Activated CD4-positive, alpha-beta T cell treated with anti-CD3 and anti-CD28 coated beads, Interleukin-2, Interleukin-4, amounts not matched to agents 100 ng/mL and 50 ng/mL, durations not matched to agents 16 hours and 8 hours (primary cell): Measurements from ENCODE around the gene CEP131.

ENCODE experiments used
- DNase-seq: peaks from one replicate; pipeline ENCODE4 v3.0.0-alpha.2; 2020; ENCODE audit warnings: low spot score

CEP131 gene

DNA sequence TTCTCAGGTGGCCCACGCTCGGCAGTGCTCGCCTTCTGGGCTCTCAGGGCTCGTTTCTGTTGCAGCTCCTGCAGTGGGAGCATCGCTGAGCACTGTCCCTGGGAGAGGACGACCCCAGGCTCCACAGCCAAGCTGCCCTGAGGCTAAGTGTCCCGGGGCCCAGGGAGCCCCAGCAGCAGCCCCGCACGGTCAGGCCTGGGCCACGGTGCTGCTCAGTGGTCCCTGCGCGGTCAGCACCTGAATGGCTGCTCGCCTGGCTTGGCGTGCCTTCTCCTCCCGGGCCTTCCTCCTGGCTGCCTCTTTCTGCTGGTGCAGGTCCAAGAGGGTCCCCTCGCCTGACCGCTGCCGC, 23.3 kb downstream of the CEP131 start:
- no peak for DNase-seq

DNA sequence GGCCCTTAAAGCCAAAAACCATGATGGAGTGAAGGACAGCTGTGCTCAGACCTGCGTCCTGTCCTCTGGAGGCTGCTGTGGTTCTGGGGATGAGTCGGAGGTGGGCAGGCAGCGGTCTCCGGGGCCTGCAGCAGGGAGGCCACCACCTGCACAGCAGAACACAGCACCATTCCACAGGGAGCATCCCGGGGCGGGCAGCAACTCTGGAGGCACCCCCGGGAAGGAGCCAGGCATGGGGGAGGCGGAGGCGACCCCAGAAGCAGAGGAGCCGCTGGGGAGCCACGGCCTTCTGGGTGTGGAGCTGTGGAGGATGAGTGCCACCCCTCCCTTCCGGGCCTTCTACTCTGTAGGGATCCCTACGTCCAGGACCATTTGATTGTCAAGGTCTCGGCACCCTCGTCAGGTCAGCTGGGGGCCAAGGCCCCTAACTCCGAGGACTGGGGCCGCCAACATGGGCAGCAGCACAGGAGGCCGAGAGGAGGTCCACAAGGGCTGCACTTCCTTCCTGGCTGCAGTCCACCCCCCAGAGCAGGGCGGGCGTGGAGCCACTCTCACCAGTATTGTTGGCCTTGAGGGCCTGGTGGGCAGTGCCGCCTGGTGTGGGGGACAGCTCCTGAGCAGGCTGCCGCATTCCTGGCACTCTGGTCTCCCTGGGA, 23.8 kb downstream of the CEP131 start:
- no peak for DNase-seq

DNA sequence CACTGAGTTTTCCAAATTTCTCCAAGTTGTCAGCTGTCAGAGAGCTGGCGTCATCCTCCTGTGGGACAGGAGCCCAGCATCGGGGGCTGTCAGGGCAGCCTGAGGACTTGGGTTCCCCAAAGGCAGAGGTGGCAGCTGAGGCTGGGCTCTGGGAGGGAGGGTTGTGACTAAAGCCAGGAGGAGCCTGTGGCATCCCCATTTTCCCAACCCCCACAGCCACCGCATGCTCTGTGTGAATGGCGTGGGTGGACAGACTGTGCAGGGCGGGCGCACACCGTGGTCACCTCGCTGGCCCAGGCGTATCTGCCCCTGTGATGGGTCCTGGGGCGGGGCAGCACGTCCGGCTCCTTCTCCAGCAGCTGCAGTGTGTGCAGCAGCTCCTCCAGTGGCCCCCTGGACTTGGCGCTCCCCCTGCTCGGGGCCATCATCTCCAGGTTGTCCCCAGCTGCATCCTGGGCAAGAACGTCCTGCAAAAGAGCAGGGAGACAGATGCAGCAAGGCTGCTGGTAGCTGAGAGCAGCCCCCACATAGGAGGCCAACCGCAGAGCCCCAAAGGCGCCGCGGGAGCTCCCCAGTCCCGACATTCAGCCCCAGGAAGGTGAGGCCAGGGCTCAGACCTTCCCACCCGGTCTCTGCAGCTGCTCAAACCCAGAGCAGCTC, 24.8 kb downstream of the CEP131 start:
- DNase-seq, result no peak

DNA sequence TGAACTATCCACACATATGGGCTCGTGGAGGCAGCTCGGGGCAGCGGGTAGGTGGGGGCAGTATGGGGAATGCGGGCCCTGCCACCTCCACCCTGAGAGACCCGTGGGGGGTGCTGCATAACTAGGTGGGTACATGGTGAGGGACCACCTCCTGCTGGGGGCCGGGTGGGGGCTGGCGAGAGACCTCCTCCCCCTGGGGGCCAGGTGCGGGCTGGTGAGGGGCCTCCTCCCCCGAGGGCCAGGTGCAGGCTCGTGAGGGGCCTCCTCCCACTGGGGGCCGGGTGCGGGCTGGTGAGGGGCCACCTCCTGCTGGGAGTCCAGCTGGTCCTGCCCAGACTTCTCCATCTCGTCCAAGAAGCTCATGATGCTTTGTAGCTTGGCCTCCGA, 25.4 kb downstream of the CEP131 start:
- no peak for DNase-seq

DNA sequence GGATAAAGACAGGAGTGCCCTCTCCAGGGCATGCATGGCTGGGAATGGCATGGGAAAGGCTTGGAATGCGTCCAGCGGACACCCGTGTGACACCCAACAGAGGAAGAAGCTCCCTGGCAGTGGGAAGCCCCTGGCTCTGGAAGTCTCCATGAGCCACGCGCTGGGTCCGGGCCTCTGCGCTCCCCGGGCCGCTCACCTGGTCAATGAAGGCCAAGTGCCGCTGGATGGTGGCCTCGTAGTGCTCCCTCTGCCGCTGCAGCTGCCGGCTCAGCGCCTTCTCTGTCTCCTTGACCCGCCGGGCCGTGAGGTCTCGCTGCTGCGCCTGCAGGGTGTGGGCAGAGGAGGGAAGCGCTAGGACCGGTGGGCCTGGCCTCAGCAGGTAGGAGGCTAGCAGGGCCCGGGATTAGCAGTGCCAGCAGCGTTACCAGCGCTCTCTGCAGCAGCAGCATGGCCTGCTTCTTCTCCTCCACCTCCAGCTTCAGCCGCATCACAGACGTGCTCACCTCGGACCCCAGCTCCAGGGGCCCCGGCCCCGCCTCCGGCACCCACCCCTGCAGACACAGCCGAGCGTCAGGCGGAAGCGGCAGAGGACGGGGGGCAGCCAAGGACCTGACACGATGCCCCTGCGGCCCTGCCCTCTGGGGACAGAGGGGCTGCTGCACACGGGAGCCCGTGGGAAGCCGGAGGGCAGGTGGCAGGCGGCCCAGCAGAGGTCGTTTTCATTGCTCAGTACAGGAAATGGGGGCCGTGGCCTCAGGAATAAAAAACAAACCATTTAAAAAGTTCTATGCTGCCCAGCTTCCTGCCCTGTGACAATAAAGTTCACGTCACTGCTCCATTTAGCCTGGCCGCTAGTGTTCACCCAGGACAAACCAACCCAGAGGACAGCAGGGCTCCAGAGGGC, 26.0 kb downstream of the CEP131 start:
- DNase-seq, result no peak

- no peak for DNase-seq
These were observed 26.7 kb downstream of the CEP131 start for GRCh38 chr17:81195941-81196495.

DNA sequence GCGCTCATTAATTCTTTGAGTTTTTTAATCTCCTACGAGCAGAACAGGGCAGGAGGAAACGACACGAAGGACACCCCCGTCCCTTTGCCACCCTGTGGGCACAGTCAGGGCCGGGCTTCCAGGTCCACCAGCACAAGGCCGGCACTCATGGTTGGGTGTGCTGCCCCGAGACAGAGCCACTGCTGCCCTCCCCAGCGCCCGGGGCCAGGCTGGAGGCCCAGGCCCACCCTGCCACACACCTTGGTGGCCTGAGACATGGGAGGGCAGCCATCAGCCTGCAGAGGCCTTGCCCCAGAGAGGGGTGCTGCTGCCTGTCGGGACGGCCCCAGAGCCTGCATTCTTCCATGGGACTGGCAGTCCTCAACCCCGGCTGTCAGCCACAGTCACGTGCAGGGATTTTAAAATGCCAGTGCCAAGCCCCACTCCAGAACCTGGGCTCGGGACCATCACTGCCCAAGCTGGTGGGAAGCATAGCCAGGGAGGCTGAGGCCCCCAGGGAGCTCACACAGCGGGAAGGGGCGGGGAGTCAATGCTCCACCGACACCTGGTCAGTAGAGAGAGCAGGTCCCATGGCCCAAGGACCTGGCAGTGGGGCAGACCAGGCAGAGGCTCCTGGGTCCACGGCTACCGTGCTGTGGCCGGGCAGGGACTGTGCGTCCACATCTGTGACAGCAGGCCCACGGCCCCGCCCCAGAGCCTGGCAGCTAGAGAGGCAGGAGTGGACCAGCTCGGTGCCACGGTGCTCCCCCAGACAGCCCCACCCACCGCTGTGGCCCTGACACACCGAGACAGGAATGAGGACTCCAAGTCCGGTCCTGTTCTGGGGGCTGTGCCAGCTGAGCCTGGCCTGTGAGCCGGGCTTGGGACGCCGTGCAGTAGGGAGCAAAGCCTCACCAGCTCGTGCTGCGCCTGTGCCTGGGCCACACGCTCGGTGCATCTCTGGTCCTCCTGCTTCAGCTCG, 27.5 kb downstream of the CEP131 start:
- DNase-seq, result no peak

GRCh38 chr17:81194225-81194760, 28.5 kb downstream of the CEP131 start:
- DNase-seq, result no peak

- no peak for DNase-seq
These were observed 29.1 kb downstream of the CEP131 start for GRCh38 chr17:81193470-81194224.

GRCh38 chr17:81193051-81193410, 29.7 kb downstream of the CEP131 start:
- no peak for DNase-seq

DNA sequence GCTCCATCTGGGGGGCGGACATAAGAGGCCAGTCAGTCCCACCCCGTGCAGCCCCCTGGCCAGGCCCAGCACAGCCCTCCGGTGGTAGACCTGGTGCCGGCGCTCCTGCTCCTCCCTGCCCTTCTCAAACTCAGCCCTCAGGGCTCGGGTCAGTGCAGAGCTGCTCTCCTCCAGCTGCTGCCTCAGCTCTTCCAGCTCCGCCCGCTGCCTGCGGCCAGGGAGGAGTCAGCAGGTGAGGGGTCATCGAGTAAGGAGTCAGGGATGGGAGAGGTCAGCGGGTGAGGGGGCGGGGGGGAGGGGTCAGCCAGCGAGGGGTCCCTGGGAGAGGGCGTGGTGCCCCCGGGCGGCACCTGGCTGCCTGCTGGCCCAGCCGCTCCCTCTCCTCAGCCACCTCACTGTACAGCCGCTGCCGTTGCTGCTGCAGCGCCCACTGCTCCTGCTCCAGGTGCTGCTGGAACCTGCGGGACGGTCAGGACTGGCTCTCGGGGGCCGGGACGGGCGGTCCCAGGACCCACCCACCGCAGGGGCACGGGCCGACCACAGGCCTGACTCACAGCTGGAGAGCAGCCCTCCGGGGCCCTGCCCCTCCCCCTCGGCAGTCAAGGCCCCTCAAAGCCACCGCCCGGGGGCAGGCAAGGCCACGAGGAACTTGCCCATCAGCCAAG, 30.2 kb downstream of the CEP131 start:
- DNase-seq, result no peak

DNA sequence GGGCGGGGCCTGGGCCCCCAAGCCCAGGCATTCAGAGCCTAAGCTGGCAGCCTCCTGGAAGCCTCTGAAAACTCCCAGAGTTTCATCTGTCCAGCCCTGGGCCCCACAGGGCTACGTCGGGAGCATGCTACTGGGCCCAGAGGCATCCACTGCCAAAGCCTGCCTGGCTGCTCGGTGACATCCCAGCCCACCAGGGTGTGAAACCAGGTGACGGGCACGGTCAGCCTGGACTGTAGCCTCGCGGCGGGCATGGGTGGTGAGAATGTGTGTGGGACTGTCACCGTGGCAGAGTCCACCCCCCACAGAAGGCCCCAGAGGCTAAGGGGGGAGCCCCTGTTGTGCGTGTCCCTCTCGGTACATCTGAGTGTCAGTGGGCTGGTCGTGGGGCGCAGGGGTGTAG, 31.1 kb downstream of the CEP131 start:
- DNase-seq, result no peak

DNA sequence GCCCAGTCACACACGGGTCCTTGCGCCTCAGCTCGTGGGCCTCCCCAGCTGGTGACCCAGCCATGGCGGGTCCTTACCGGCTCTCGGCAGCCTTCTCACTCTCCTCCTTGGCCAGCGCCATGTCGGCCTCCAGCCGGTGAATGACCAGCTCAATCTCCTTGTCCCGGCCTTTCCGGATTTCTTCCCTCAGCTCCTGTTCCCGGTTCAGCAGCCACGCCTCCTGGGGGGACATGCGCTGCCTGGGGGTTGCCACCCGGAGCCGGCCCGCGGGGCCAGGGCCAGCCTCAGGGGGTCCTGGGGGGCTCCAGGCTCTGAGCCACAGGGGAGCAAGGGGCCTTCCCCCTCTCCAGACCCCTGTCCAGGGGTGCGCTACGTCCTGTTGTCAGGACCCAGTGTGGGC, 31.6 kb downstream of the CEP131 start:
- no peak for DNase-seq

DNA sequence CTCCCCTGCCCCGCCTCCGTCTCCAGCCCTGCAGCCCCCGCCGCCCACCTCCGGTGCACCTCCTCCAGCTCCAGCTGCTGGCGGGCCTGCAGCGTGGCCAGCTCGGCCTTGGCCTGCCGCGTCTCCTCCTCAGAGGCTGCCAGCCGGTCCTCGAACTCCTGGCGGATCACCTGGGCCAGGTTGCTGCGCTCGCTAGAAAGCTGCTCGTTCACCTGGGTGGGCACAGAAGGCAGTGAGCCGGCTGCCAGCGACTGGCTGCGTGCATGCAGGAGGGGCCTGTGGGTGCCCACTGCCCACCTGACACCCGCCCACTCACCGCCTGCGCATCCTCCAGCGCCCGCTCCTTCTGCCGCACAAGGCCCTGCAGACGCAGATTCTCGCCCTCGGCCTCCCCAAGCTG, 32.2 kb downstream of the CEP131 start:
- no peak for DNase-seq

GRCh38 chr17:81189670-81190530, 32.9 kb downstream of the CEP131 start:
- DNase-seq, result no peak

GRCh38 chr17:81189016-81189415, 33.7 kb downstream of the CEP131 start:
- no peak for DNase-seq

- no peak for DNase-seq
These were observed 34.3 kb downstream of the CEP131 start for GRCh38 chr17:81188491-81188840.

GRCh38 chr17:81187586-81188490, 34.9 kb downstream of the CEP131 start:
- no peak for DNase-seq
